DOHH2 (cell line): ENCODE measurements around the gene PTGES.

Experiments used
- H3F3A ChIP-seq: fragments of 200-600 bp; sonication (generic), shearing (Covaris generic); 2 replicates; pipeline ENCODE4 v1.6.0; 2016; ENCODE audit warnings: antibody characterized with exemption, mild to moderate bottlenecking; ENCODE audit not compliant: control insufficient read depth, insufficient read depth
- H3K27ac ChIP-seq: fragments of 200-600 bp; sonication (generic); 2 replicates; pipeline ENCODE4 v1.5.1; 2014; ENCODE audit warnings: low read depth, mild to moderate bottlenecking, low read length, moderate library complexity
- H3K27me3 ChIP-seq: fragments of 200-600 bp; sonication (generic); 2 replicates; pipeline ENCODE4 v1.6.1; 2014; ENCODE audit warnings: mild to moderate bottlenecking, low read length, mixed read lengths; ENCODE audit not compliant: control insufficient read depth
- H3K36me3 ChIP-seq: fragments of 200-600 bp; sonication (generic); 2 replicates; pipeline ENCODE4 v1.6.1; 2014; ENCODE audit warnings: mild to moderate bottlenecking, low read length, moderate library complexity, mixed read lengths; ENCODE audit not compliant: control insufficient read depth
- H3K4me1 ChIP-seq: fragments of 200-600 bp; sonication (generic); 2 replicates; pipeline ENCODE4 v1.6.1; 2014; ENCODE audit warnings: mild to moderate bottlenecking, low read length, mixed read lengths; ENCODE audit not compliant: control insufficient read depth
- H3K4me2 ChIP-seq: fragments of 200-600 bp; sonication (generic); 2 replicates; pipeline ENCODE4 v1.6.0; 2014; ENCODE audit warnings: mild to moderate bottlenecking, low read length, moderate library complexity
- H3K4me3 ChIP-seq: fragments of 200-600 bp; sonication (generic); 2 replicates; pipeline ENCODE4 v1.5.1; 2014; ENCODE audit warnings: mild to moderate bottlenecking, low read length, mixed read lengths
- H3K79me2 ChIP-seq: fragments of 200-600 bp; sonication (generic); 2 replicates; pipeline ENCODE4 v1.6.1; 2014; ENCODE audit warnings: mild to moderate bottlenecking, low read length, mixed read lengths; ENCODE audit not compliant: control insufficient read depth
- H3K9me2 ChIP-seq: fragments of 200-600 bp; sonication (generic); replicated peaks from 2 replicates; pipeline ENCODE4 v1.6.1; 2014; ENCODE audit warnings: mild to moderate bottlenecking, low read length, mixed read lengths; ENCODE audit not compliant: control insufficient read depth
- H3K9me3 ChIP-seq: fragments of 200-600 bp; sonication (generic); 2 replicates; pipeline ENCODE4 v1.6.1; 2014; ENCODE audit warnings: antibody characterized with exemption, low read length, mixed read lengths; ENCODE audit not compliant: control insufficient read depth, insufficient read depth
- H4K20me1 ChIP-seq: fragments of 200-600 bp; sonication (generic); 2 replicates; pipeline ENCODE4 v1.6.0; 2014; ENCODE audit warnings: low read depth, mild to moderate bottlenecking, antibody characterized with exemption, low read length, moderate library complexity; ENCODE audit not compliant: control insufficient read depth, insufficient read depth
- EZH2phosphoT487 ChIP-seq: fragments of 200-600 bp; sonication (generic); IDR thresholded peaks from 2 replicates; pipeline ENCODE4 v1.6.1; 2017; ENCODE audit warnings: borderline replicate concordance, mild to moderate bottlenecking, antibody characterized with exemption, low read length, moderate library complexity, mixed read lengths
- TF ChIP-seq, protein P1 (sequence below): fragments of 200-600 bp; sonication (generic); IDR thresholded peaks from one replicate; pipeline ENCODE4 v1.5.1; 2014; ENCODE audit warnings: antibody characterized with exemption, mild to moderate bottlenecking, low read depth, low read length; ENCODE audit not compliant: poor library complexity, severe bottlenecking

The PTGES gene

DNA sequence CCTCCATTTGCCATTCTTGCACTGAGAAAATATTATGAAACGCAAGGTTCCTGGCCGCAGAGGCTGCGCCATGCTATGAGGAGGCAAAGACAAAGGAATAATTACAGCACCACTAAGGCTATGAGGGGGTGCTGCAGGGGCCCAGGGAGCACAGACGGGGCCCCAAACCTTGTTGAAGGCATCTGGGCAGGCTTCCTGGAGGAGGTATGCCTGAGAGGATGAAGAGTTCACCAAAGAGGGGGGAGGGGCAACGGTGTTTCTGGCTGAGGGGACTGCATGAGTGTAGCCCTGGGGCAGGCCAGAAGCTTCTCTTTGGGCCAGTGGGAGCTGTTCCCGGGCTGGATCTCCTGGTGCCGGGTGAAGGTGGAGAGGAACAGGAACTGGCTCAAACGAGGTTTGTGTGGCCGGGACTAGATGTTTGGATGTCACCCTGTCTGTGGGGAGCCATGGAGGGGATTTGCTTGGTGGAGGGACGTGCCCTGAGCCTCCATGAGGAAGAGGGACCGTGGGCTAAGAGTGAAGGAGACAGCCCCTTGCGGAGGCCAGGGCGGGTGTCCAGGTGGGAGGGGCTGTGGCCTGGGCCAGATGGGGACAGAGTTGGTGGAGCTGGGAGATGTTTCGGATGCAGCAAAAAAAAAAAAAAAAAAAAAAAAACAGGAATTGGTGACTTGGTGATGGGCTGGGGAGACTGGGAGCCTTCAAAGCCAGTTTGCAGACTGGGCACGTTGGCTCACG, 28.2 kb downstream of the PTGES start:
- H3K9me2 ChIP-seq: no peaks in the 10 kb centered on the region
- H3K79me2 ChIP-seq: no peaks in the 10 kb centered on the region
- no peak overlapping the region for H3K27ac ChIP-seq
- H3K4me2 ChIP-seq: no peak overlapping the region
- H3K4me1 ChIP-seq: no peaks in the 10 kb centered on the region
- no peaks in the 10 kb centered on the region for H3K36me3 ChIP-seq
- no peaks in the 10 kb centered on the region for H4K20me1 ChIP-seq
- no peaks in the 10 kb centered on the region for H3K27me3 ChIP-seq
- TF ChIP-seq EZH2phosphoT487: no peak
- TF ChIP-seq, protein P1, sequence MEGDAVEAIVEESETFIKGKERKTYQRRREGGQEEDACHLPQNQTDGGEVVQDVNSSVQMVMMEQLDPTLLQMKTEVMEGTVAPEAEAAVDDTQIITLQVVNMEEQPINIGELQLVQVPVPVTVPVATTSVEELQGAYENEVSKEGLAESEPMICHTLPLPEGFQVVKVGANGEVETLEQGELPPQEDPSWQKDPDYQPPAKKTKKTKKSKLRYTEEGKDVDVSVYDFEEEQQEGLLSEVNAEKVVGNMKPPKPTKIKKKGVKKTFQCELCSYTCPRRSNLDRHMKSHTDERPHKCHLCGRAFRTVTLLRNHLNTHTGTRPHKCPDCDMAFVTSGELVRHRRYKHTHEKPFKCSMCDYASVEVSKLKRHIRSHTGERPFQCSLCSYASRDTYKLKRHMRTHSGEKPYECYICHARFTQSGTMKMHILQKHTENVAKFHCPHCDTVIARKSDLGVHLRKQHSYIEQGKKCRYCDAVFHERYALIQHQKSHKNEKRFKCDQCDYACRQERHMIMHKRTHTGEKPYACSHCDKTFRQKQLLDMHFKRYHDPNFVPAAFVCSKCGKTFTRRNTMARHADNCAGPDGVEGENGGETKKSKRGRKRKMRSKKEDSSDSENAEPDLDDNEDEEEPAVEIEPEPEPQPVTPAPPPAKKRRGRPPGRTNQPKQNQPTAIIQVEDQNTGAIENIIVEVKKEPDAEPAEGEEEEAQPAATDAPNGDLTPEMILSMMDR: no peak
- no peak overlapping the region for H3K4me3 ChIP-seq
- H3K9me3 ChIP-seq: no peaks in the 10 kb centered on the region
- H3F3A ChIP-seq: no peaks in the 10 kb centered on the region

GRCh38 chr9:129722913-129723312, 29.9 kb downstream of the PTGES start:
- Histone ChIP-seq H3K27ac (no peak overlapping the region), H3K4me3 (no peak overlapping the region), H3K27me3 (no peaks in the 10 kb centered on the region), H3K79me2 (no peaks in the 10 kb centered on the region), H3K9me3 (no peaks in the 10 kb centered on the region), H3F3A (no peaks in the 10 kb centered on the region), H3K4me1 (no peaks in the 10 kb centered on the region), H3K36me3 (no peaks in the 10 kb centered on the region), H3K4me2 (no peak overlapping the region), H4K20me1 (no peaks in the 10 kb centered on the region), H3K9me2 (no peaks in the 10 kb centered on the region)
- TF ChIP-seq, protein P1: no peak
- TF ChIP-seq EZH2phosphoT487: no peak

DNA sequence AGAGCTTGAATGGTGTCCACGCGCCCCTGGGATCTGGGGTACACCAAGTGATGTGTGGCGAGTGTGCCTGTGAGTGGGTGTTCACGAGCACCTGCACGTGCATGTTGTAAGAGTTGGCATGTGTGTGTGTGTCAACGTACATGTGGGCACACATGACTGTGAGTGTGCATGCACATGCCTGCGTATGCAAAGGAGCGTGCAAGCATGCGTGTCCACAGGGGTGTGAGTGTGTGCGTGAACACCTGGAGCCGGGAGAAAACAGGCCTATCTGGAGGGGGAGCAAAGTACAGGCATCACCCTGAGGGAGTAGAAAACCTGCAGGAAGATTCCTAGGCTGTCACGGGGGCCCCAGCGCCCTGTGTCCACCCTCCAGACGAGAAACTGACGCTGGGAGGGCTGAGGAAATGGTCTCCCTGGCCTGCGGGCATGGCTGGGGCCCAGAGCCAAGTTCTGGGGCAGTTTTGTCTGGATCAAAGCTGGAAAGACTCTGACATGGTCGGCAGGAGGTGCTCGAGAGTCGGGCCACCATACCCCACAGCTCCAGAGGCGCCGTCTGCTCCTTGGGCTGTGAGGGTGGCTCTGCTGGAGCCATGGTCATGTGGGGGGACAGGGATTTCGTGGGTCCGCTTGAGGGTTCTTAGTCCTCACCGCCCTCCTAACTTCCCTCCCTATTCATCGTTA, 31.8 kb downstream of the PTGES start:
- Histone ChIP-seq H3K4me3 (no peak overlapping the region), H3F3A (no peaks in the 10 kb centered on the region), H3K27ac (no peak overlapping the region), H3K9me2 (no peaks in the 10 kb centered on the region), H3K27me3 (no peaks in the 10 kb centered on the region), H3K36me3 (no peaks in the 10 kb centered on the region), H3K9me3 (no peaks in the 10 kb centered on the region), H3K4me1 (no peaks in the 10 kb centered on the region), H3K79me2 (no peaks in the 10 kb centered on the region), H3K4me2 (no peak overlapping the region), H4K20me1 (no peaks in the 10 kb centered on the region)
- TF ChIP-seq EZH2phosphoT487: no peak
- TF ChIP-seq, protein P1: no peak
